NB4 (cell line): ENCODE data around the gene RIT2.

Source experiments
- CTCF ChIP-seq: IDR thresholded peaks from one replicate; pipeline ENCODE4 v1.5.1; 2012; ENCODE audit warnings: low read depth, low read length
- MAX ChIP-seq: IDR thresholded peaks from 2 replicates; pipeline ENCODE4 v1.6.1; 2011; ENCODE audit warnings: low read depth, low read length

- TF ChIP-seq CTCF (no peak), MAX (no peak)
Observed at GRCh38 chr18:42838546-42839145, 276.8 kb downstream of the RIT2 start.
